ENCODE results near the gene DPF3. TPM values are rescaled to one million over a fixed set of nuclear protein-coding genes. Genes with fewer than 3 reads are reported as not detected.

Gene DPF3
- total and polyA plus RNA-seq, 9 of the 15 experiments (the other 6 are each of a cell fraction or from before 2014, with no cell fraction given): 0.21 to 4.9 (median 1.2) TPM

DNA sequence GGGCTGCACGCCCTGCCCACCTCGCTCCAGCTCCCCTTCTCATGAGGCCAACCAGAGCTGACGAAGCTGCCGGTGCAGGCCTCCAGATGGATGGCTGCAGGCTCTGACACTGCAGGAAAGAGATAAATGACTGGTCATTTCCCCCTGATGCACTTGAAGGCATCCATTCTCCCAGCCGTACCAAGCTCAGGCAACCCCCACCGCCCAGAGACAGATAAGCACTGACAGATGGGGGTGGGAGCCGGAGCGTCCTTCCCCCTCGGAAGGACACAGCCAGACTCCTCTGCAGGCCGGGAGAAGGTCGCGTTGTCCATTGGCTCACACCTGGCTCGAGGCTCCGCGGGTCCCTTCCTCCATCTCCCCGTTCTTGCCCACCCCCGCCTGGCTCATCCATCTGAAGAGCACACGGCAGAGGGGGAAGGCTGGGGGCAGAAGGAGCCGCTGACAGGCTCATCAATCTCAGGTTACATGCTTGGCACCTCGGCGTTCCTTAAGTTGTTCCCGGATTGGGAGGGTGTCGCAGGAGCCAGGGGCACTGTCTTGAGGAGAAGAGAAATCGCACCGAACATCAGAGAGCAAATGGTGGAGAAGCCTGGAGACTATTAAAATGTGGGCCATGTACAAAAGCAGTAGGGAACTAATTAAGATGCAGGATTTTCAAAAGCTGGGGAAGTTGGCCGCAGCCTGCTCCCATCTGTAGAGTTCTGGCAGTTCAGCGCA lies 151.6 kb downstream of the DPF3 start (continued):
- TF ChIP-seq, protein P1, sequence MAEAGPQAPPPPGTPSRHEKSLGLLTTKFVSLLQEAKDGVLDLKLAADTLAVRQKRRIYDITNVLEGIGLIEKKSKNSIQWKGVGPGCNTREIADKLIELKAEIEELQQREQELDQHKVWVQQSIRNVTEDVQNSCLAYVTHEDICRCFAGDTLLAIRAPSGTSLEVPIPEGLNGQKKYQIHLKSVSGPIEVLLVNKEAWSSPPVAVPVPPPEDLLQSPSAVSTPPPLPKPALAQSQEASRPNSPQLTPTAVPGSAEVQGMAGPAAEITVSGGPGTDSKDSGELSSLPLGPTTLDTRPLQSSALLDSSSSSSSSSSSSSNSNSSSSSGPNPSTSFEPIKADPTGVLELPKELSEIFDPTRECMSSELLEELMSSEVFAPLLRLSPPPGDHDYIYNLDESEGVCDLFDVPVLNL (CRISPR knock-in tag; IDR thresholded peaks at IDR 0.05; ENCODE audit: low read depth): no peak
- TF ChIP-seq MXI1 (IDR thresholded peaks at IDR 0.05; ENCODE audit: low read depth, low read length): no peak
- TF ChIP-seq TEAD4 (IDR thresholded peaks at IDR 0.05; ENCODE audit: low read length): peak; percentile 78
- TF ChIP-seq TEAD4 (CRISPR knock-in tag; IDR thresholded peaks at IDR 0.05; ENCODE audit: borderline replicate concordance): no peak
- TF ChIP-seq, protein P2, sequence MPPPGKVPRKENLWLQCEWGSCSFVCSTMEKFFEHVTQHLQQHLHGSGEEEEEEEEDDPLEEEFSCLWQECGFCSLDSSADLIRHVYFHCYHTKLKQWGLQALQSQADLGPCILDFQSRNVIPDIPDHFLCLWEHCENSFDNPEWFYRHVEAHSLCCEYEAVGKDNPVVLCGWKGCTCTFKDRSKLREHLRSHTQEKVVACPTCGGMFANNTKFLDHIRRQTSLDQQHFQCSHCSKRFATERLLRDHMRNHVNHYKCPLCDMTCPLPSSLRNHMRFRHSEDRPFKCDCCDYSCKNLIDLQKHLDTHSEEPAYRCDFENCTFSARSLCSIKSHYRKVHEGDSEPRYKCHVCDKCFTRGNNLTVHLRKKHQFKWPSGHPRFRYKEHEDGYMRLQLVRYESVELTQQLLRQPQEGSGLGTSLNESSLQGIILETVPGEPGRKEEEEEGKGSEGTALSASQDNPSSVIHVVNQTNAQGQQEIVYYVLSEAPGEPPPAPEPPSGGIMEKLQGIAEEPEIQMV (tag; conservative IDR thresholded peaks at IDR 0.05; ENCODE audit: low read depth): no peak
- 0 out of 2 replicates have a peak, but pooled peaks have one; percentile 16 for TF ChIP-seq ETV5 (CRISPR knock-in tag; IDR thresholded peaks at IDR 0.05; ENCODE audit: low read depth)
- TF ChIP-seq, protein P3, sequence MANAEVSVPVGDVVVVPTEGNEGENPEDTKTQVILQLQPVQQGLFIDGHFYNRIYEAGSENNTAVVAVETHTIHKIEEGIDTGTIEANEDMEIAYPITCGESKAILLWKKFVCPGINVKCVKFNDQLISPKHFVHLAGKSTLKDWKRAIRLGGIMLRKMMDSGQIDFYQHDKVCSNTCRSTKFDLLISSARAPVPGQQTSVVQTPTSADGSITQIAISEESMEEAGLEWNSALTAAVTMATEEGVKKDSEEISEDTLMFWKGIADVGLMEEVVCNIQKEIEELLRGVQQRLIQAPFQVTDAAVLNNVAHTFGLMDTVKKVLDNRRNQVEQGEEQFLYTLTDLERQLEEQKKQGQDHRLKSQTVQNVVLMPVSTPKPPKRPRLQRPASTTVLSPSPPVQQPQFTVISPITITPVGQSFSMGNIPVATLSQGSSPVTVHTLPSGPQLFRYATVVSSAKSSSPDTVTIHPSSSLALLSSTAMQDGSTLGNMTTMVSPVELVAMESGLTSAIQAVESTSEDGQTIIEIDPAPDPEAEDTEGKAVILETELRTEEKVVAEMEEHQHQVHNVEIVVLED (CRISPR knock-in tag; IDR thresholded peaks at IDR 0.05): no peak
- TF ChIP-seq EZH2 (IDR thresholded peaks at IDR 0.05; ENCODE audit: borderline replicate concordance, low read depth, low read length): no peak
- TF ChIP-seq ZNF232 (CRISPR knock-in tag; IDR thresholded peaks at IDR 0.05): no peak
- no peak for TF ChIP-seq ZNF707 (CRISPR knock-in tag; conservative IDR thresholded peaks at IDR 0.05)
- no peak for TF ChIP-seq BCL6 (CRISPR knock-in tag; IDR thresholded peaks at IDR 0.05)
- no peak for TF ChIP-seq FOXJ2 (tag; IDR thresholded peaks at IDR 0.05)
- TF ChIP-seq ZNF644 (tag; IDR thresholded peaks at IDR 0.05; ENCODE audit: low read depth): no peak
- no peak for TF ChIP-seq TAF7 (tag; IDR thresholded peaks at IDR 0.05)
- TF ChIP-seq, protein P4, sequence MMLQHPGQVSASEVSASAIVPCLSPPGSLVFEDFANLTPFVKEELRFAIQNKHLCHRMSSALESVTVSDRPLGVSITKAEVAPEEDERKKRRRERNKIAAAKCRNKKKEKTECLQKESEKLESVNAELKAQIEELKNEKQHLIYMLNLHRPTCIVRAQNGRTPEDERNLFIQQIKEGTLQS (IDR thresholded peaks at IDR 0.05): no peak
- TF ChIP-seq, protein P4 (CRISPR knock-in tag; conservative IDR thresholded peaks at IDR 0.05): no peak
- no peak for TF ChIP-seq SMC3 (conservative IDR thresholded peaks at IDR 0.05; ENCODE audit: insufficient read depth, low read depth, low read length)
- TF ChIP-seq TSC22D4 (tag; IDR thresholded peaks at IDR 0.05): no peak
- TF ChIP-seq, protein P5, sequence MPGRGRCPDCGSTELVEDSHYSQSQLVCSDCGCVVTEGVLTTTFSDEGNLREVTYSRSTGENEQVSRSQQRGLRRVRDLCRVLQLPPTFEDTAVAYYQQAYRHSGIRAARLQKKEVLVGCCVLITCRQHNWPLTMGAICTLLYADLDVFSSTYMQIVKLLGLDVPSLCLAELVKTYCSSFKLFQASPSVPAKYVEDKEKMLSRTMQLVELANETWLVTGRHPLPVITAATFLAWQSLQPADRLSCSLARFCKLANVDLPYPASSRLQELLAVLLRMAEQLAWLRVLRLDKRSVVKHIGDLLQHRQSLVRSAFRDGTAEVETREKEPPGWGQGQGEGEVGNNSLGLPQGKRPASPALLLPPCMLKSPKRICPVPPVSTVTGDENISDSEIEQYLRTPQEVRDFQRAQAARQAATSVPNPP (IDR thresholded peaks at IDR 0.05; ENCODE audit: borderline replicate concordance, insufficient read depth, insufficient read length): no peak
- TF ChIP-seq POLR2AphosphoS5 (IDR thresholded peaks at IDR 0.05; ENCODE audit: control insufficient read depth, insufficient read depth, low read depth, low read length): peak; percentile 67
- no peak for TF ChIP-seq KLF6 (CRISPR knock-in tag; IDR thresholded peaks at IDR 0.05; ENCODE audit: borderline replicate concordance)
- TF ChIP-seq, protein P6, sequence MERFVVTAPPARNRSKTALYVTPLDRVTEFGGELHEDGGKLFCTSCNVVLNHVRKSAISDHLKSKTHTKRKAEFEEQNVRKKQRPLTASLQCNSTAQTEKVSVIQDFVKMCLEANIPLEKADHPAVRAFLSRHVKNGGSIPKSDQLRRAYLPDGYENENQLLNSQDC (CRISPR knock-in tag; IDR thresholded peaks at IDR 0.05): no peak

Data from K562 (cell line).